NCI-H774 (cell line): ENCODE results near the gene KCNJ1.

ENCODE experiments used
- DNase-seq: peaks from one replicate; lab custom pipeline; 2025; lab: John Stamatoyannopoulos, UW

The KCNJ1 gene

DNA sequence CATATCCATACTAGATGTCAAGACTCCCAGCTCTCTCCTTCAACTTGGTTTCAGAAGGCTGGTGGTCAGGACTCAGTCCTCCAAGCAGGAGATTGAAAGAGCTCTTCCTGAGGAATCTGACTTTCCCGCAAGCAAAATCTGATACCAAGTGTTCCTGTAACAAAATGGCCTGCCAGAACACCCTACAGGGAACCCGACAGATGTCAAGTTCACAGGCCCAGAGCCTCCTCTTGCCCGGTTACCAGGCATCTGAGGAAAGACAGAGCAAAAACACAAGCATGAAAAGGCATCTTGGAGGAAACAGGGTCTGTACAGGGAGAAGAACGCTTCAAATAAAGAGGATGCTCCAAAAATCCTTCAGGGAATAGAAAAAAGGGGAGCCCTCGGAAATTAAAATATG lies 15.4 kb upstream of the KCNJ1 start:
- no peak for DNase-seq

GRCh38 chr11:128881221-128881620 lies 14.1 kb upstream of the KCNJ1 start:
- DNase-seq = no peak

DNA sequence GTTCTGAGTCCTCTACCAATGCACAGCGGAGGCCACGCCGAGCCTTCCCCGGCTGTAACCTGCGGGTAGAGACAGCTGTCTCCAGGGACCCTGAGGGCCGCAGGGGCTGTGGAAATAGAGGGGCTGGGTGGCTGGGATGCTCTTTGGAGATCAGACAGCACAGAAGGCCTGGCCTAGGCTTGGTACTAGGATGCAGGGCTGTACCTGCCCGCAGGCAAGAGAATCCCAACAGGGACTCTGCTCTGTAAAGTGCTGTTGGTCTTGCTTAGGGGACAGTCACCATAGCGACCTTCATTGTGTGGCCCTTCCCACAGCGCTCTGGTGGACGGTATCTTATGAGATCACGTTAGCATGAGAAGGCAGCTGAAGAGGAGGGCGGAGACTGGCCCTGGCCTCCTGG lies 12.7 kb upstream of the KCNJ1 start:
- no peak for DNase-seq

DNA sequence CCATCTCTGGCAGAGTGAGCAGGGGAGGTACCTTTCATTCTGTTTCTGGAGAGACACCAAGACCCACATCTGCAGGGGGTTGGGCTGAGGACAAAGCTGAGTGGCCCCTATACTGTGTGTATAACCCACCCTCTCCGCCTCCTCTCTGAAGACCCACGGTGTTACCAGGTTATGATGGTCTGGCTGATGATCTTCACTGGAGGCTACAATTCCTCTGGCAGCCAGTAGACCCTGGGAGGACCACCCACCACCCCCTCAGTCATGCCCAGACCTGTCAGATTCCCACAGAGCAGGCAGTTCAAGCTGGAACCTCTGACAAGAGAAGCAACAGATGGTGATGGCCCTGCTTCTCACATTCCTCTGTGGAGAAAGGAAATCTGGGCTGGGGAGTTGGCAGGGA lies 11.4 kb upstream of the KCNJ1 start:
- DNase-seq = no peak

GRCh38 chr11:128877726-128878125 lies 10.6 kb upstream of the KCNJ1 start:
- DNase-seq = no peak

DNA sequence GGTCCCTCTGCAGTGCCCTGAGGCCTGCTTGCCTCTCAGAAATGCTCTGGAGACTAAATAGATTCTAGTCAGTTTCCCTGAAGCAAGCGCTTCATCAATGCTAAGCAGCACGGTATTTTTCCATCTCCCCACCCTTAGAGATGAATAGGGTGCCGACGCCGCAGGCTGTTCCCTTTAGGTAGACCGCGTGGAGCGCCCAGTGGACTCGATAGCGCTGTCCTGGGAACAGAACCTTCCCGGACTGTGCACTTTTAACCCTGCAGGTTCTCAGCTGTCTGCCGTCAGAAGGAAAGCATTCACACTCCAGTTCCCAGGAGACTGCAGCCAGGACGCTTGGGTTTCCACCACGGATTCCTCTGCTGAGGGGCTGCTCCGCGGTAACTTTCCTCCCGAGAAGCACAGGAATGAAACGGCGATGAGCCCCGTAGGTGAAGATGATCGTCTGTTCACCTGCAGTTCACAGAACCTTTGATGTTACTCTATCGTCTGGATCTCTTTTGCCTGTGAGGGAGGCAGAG lies 9.1 kb upstream of the KCNJ1 start:
- DNase-seq = no peak

- no peak for DNase-seq
Measured at GRCh38 chr11:128874427-128874826, 7.3 kb upstream of the KCNJ1 start.

DNA sequence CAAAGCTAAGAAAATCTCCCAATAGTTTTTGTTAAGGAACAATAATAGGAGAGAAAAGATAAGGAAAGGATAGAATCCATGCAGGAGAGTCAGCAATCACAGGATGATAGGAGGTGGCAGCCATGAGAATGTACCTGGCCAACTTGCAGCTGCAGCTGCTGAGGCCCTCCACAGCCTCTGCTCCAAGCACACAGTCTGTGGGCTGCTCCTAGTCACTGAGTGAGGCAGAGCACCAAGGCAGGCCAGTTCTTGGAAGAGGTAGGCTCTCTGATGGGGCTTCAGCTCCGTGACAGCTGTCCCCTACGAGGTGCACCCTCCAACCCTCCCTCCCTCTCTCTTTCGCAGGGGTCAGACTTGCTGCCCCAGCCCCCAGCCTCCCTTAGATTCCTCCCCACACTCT lies 5.5 kb upstream of the KCNJ1 start:
- no peak for DNase-seq

- no peak for DNase-seq
Measured at GRCh38 chr11:128872094-128872493, 5.0 kb upstream of the KCNJ1 start.

GRCh38 chr11:128871168-128871610 lies 4.1 kb upstream of the KCNJ1 start:
- DNase-seq = no peak

GRCh38 chr11:128868841-128869671 lies 2.0 kb upstream of the KCNJ1 start:
- no peak for DNase-seq

- DNase-seq = no peak
Measured at GRCh38 chr11:128865490-128865889, 1.6 kb downstream of the KCNJ1 start.

GRCh38 chr11:128862908-128863660 lies 4.0 kb downstream of the KCNJ1 start:
- DNase-seq = no peak

DNA sequence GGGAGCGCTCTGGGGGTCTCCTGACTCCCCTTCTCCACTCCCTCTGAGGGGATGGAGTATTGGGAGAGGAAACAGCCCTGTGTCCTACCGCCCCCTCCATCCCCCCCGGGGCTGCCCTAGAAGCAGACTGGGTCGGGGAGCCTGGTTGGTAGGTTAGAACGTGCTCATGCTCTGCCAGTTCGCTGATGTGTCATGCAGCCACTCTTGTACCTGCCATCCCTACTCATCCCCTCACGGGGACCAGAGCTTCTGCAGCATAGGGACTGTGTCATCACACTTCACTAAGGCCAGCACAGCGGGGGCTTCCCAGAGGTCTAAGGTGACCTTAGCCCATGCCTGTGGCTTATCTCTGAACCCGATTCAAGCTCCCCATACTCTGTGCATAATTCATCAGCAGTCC lies 4.7 kb downstream of the KCNJ1 start:
- no peak for DNase-seq

DNA sequence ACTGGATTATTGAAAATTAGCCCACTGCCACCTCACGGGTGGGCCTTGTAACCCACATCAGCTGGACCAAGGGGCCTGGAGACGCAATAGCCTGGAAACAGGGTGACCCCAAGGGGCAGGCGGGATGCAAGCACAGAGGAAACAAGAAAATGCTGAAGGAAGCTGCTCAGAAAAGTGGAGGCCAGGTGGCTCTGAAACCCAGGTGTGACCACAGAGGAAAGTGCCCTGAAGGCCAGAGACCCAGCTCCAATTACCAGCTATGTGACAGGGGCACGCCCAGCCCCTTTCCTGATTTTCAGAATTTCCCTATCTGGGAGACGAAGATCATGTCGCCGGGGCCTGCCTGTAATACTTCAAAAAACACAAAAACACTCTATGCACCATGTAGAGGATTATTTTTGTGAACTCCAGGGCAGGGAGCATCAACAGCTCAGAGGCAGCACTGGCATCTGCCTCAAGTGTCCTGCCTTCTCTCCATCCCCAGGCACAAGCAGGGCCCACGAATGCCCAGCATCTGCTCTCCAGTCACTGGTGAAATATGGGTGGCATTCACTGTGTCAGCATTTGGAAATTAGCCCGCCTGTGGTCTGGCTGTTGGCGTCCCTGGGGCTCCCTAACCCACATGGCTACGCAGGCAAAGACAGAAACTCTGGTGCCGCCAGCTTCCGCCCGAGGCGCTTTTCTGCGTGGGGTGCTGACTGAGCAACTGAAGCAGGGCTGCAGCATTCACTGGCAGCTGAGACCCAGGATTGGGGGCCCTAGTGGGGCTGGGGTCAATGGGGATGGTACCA lies 6.3 kb downstream of the KCNJ1 start:
- DNase-seq = no peak

GRCh38 chr11:128859563-128860441 lies 7.3 kb downstream of the KCNJ1 start:
- DNase-seq = peak; percentile 38

DNA sequence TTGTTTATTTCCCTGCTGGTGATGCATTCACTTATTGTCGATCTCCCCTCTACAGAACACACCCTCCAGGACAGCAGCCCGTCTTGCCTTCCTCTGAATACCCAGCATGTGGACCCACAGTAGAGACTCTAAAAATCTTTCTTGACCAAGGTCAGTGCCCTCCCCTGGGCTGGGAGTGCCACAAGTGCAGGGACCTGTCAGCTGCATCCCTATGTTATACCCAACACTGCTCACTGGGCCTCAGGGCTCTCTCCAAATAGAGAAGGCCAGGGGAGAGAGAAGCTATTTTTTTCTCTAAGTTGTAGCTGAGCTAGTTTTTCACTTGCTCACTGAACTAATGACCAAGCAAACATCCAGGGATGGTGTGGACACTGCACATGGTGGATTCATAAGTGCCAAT lies 9.8 kb downstream of the KCNJ1 start:
- no peak for DNase-seq

DNA sequence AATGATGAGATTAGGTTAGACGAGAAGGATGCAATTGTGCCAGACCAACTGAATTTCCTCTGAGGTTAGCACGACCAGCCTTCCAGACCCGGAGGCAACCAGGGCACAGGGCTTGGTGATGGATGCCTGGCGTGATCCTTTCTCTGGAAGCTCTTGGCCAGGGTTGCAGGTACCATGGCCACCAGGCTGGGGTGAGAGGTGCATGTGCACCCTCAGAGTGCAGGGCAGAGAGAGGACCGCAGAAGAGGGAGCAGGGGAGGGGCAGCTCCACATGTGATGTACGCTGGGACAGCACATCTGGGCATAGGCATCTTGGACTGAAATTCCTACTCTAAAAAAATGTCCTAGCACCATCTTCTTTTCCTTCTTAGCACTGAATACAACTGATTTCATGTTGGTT lies 10.9 kb downstream of the KCNJ1 start:
- no peak for DNase-seq

DNA sequence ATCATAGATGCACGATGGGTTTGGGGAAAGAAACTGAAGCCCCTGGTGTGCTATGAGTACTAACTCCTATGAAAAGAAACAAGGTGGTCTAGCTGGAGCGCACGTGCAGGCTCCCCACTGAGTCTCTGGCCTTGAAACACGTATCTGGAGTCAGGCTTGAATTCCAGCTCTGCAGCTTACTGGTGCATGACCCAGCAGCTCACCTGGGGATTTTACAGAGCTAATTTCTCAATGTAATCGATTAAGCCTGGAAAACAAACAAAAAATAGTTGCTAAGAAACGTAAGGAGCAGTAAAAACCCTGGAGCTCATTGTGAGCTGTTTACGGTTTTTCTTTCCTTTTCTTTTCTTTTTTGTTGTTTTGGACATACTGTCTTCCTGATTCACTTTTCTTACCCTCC lies 12.3 kb downstream of the KCNJ1 start:
- DNase-seq = no peak

GRCh38 chr11:128853559-128853958 lies 13.5 kb downstream of the KCNJ1 start:
- no peak for DNase-seq

DNA sequence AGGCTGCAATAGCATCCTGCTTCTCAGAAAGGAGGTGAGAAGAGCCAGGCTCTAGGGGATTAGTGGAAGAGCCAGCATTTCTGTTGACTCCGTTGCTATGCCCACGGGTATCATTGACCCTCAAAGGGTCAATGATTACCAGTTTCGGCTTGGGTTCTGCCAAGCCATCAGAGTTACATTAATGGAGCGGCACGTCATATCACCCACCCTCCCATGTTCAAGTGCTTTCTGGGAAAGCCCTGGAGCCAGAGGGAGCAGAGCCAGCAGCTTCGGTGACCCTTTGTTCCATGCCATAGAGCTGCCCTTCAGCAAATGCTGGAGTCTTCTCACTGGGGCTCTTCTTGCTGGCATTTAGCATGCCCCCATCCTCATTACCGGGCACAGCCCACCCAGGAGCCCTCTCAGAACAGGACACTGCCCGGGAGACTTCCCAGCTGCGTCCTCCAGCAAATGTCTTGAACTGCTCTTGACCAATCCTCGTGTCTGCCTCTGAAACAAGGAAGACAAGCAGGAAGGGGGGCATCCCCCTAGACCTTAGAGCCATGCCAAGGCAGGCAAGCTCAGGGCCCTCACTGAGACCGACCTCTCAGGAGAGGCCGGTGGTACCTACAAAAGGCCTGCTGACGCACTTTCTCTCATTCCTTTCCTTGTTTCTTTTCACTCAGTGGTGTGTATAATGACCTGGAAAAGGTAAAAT lies 14.6 kb downstream of the KCNJ1 start:
- DNase-seq = no peak
